ENCODE data around the gene DHRS13. TPM values are rescaled to one million over a fixed set of nuclear protein-coding genes. Genes with fewer than 3 reads are reported as not detected.

DHRS13 gene
- polyA plus RNA-seq, 1 donor (not counting 4 experiments of a cell fraction or from before 2014, with no cell fraction given), result 3.4 TPM

DNA sequence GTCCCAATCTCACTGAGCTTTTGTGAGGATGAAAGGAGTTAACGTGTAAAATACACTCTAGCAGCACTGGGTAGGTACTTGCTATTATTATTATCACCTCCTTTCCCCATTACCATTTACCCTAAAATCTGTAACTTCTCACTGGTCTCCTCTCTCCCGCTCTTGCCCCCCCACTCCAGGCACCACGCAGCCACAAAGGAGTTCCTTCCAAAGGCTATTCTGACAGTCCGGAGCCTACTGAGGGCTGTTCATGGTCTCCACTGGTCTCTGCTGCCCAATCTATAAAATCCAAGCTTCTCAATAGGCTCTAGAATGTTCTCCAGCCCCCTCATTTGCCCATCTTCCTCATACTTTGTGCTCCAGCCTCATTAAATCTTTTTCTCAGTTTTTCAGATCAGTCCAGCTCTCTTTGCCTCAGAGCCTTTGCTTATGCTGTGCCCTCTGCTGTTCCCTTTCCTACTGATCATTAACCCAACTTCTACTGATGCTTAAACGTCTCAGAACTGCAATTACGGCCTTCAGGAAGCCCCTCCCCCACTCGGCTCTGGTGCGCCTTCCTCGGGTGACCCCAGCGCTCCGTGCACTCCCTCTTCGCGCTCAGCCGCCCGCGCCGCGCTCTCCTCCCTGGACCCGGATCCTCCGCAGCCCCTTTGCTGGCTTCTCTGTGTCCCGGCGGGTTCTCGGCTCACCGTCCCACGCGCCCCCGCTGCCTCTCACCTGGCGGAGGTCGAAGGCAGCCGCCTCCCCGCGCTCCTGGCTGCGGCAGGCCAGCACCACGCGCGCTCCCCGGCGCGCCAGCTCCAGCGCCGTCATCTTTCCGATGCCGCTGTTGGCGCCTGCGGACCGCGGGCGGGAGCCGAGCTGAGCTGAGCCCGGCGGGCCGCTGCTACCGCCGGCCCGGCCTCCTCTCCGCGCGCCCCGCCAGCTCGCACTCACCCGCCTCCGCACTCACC, 737 bp downstream of the DHRS13 start:
- FAIRE-seq (no peak), DNase-seq (ENCODE audit: low read depth, low spot score) (no peak)
- no peaks in the 10 kb centered on the region for H3K79me2 ChIP-seq (ENCODE audit: control insufficient read depth, insufficient read depth, low read length)
- no peaks in the 10 kb centered on the region for H3K9me3 ChIP-seq (ENCODE audit: control insufficient read depth, low read depth, low read length)
- H3K4me1 ChIP-seq (ENCODE audit: control insufficient read depth, extremely low read depth, insufficient read depth, low read length), result peaks cover 28% of the 10 kb centered on the region
- dilution Hi-C loops (cut with MboI; ENCODE audit: extremely low pct_ligation_motif_present, low sequenced_read_pairs), result no loop called here
- H3K27me3 ChIP-seq (ENCODE audit: control insufficient read depth, extremely low read depth, insufficient read depth, low read length), result no peaks in the 10 kb centered on the region
- no peak for TF ChIP-seq EZH2 (IDR thresholded peaks at IDR 0.05; ENCODE audit: low read length)
- TF ChIP-seq, protein P1, sequence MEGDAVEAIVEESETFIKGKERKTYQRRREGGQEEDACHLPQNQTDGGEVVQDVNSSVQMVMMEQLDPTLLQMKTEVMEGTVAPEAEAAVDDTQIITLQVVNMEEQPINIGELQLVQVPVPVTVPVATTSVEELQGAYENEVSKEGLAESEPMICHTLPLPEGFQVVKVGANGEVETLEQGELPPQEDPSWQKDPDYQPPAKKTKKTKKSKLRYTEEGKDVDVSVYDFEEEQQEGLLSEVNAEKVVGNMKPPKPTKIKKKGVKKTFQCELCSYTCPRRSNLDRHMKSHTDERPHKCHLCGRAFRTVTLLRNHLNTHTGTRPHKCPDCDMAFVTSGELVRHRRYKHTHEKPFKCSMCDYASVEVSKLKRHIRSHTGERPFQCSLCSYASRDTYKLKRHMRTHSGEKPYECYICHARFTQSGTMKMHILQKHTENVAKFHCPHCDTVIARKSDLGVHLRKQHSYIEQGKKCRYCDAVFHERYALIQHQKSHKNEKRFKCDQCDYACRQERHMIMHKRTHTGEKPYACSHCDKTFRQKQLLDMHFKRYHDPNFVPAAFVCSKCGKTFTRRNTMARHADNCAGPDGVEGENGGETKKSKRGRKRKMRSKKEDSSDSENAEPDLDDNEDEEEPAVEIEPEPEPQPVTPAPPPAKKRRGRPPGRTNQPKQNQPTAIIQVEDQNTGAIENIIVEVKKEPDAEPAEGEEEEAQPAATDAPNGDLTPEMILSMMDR (optimal IDR thresholded peaks at IDR 0.05 in 1 of 3, IDR thresholded peaks at IDR 0.05 in 1 of 3, conservative IDR thresholded peaks at IDR 0.05 in 1 of 3; ENCODE audit: extremely low read depth in 1 of 3, insufficient read depth in 2 of 3, low read length in 3 of 3), result no peak
- H4K20me1 ChIP-seq (ENCODE audit: control insufficient read depth, extremely low read depth, insufficient read depth, low read length), result no peaks in the 10 kb centered on the region
- peak overlapping the region; percentile 63 for H3K4me2 ChIP-seq (ENCODE audit: control insufficient read depth, extremely low read depth, insufficient read depth, low read depth, low read length)
- peak overlapping the region; percentile 46 to 77 (median 71) for H3K4me3 ChIP-seq (ENCODE audit: control insufficient read depth in 2 of 3, extremely low read depth in 1 of 3, insufficient read depth in 2 of 3, low read depth in 1 of 3, low read length in 3 of 3)
- H2AFZ ChIP-seq (ENCODE audit: control insufficient read depth, low read length), result peak overlapping the region; percentile 77
- H3K36me3 ChIP-seq (ENCODE audit: control insufficient read depth in 2 of 2, extremely low read depth in 1 of 2, insufficient read depth in 2 of 2, low read length in 2 of 2), result peaks cover 6 to 17% of the 10 kb centered on the region in 2 experiments
- no peaks in the 10 kb centered on the region for H3K9me1 ChIP-seq (ENCODE audit: control insufficient read depth, extremely low read depth, insufficient read depth, low read length)
- H3K27ac ChIP-seq (ENCODE audit: control insufficient read depth, insufficient read depth, low read length), result peak overlapping the region; percentile 47
- H3K9ac ChIP-seq (ENCODE audit: control insufficient read depth, extremely low read depth, insufficient read depth, low read length), result peak overlapping the region; percentile 76

DNA sequence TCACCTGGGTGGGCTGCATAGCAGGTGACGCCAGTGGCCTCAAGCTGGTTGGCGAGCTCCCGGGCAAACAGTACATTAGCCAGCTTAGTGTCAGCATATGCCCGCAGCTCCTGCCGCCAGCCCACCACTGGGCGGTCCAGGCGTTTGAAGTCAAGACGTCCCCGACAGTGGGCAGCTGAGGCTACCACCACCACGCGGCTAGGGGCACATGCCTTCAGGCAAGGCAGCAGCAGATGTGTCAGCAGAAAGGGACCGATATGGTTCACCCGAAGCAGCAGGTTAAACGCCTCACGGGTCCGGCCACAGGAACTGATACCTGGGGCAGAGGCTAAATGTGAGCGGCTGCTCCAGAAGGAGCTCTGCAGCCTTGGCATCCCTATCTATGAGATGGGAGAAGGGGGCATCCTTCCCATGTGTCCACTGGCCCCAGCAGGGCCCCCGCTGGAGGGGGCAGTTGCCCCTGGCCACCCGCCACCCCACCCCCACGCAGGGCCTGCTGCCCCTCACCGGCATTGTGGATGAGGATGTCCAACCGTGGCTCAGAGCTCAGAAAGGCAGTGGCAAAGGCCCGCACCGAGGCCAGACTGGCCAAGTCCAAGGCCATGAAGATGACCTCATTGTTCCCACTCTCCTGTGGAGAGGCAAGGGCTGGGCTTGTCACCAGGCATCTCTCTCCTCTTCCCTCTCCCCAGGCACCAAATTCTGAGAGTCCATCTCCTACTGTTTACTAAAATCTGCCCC, 1.7 kb downstream of the DHRS13 start:
- Histone ChIP-seq H3K9me1 (ENCODE audit: control insufficient read depth, extremely low read depth, insufficient read depth, low read length) (peaks cover under 1% of the 10 kb centered on the region), H2AFZ (ENCODE audit: control insufficient read depth, low read length) (no peak overlapping the region), H3K4me1 (ENCODE audit: control insufficient read depth, extremely low read depth, insufficient read depth, low read length) (peaks cover 34% of the 10 kb centered on the region), H3K4me3 (ENCODE audit: control insufficient read depth in 2 of 3, extremely low read depth in 1 of 3, insufficient read depth in 2 of 3, low read depth in 1 of 3, low read length in 3 of 3) (no peak overlapping the region), H3K4me2 (ENCODE audit: control insufficient read depth, extremely low read depth, insufficient read depth, low read depth, low read length) (peak overlapping the region; percentile 63), H3K36me3 (ENCODE audit: control insufficient read depth in 2 of 2, extremely low read depth in 1 of 2, insufficient read depth in 2 of 2, low read length in 2 of 2) (peaks cover 1 to 10% of the 10 kb centered on the region in 2 experiments), H3K9me3 (ENCODE audit: control insufficient read depth, low read depth, low read length) (no peaks in the 10 kb centered on the region), H3K9ac (ENCODE audit: control insufficient read depth, extremely low read depth, insufficient read depth, low read length) (no peak overlapping the region), H3K79me2 (ENCODE audit: control insufficient read depth, insufficient read depth, low read length) (peaks cover 5% of the 10 kb centered on the region), H4K20me1 (ENCODE audit: control insufficient read depth, extremely low read depth, insufficient read depth, low read length) (no peaks in the 10 kb centered on the region), H3K27me3 (ENCODE audit: control insufficient read depth, extremely low read depth, insufficient read depth, low read length) (no peaks in the 10 kb centered on the region), H3K27ac (ENCODE audit: control insufficient read depth, insufficient read depth, low read length) (no peak overlapping the region)
- FAIRE-seq (no peak), DNase-seq (ENCODE audit: low read depth, low spot score) (no peak)
- no peak for TF ChIP-seq EZH2 (IDR thresholded peaks at IDR 0.05; ENCODE audit: low read length)
- TF ChIP-seq, protein P1 (optimal IDR thresholded peaks at IDR 0.05 in 1 of 3, IDR thresholded peaks at IDR 0.05 in 1 of 3, conservative IDR thresholded peaks at IDR 0.05 in 1 of 3; ENCODE audit: extremely low read depth in 1 of 3, insufficient read depth in 2 of 3, low read length in 3 of 3), result no peak
- dilution Hi-C loops (cut with MboI; ENCODE audit: extremely low pct_ligation_motif_present, low sequenced_read_pairs), result no loop called here

Data from keratinocyte (primary cell).